Hepatocyte (in vitro differentiated cells): ENCODE data around the gene DGCR6L.
"Not testable (repeated sequence)": the region's sequence is repeated elsewhere in the genome, so short reads cannot be mapped to it uniquely, and the experiment has no call there.

Source experiments
- CTCF ChIP-seq: fragments of 200-600 bp; sonication (generic); IDR thresholded peaks from 2 replicates; pipeline ENCODE4 v1.5.1; 2016; ENCODE audit warnings: antibody characterized with exemption, mild to moderate bottlenecking; ENCODE audit not compliant: poor library complexity
- EZH2 ChIP-seq: fragments of 200-600 bp; sonication (generic); IDR thresholded peaks from 2 replicates; pipeline ENCODE4 v1.6.1; 2016; ENCODE audit warnings: antibody characterized with exemption, mild to moderate bottlenecking, borderline replicate concordance
- EZH2phosphoT487 ChIP-seq: fragments of 200-600 bp; sonication (generic); IDR thresholded peaks from one replicate; pipeline ENCODE4 v1.6.1; 2018; ENCODE audit warnings: antibody characterized with exemption, mild to moderate bottlenecking, low read depth, moderate library complexity; ENCODE audit not compliant: unreplicated experiment, severe bottlenecking

- TF ChIP-seq CTCF, EZH2, EZH2phosphoT487: not testable (repeated sequence)
Observed at GRCh38 chr22:20313306-20314077, 6.4 kb downstream of the DGCR6L start.
